ENCODE results near the gene TMEM9.

DNA sequence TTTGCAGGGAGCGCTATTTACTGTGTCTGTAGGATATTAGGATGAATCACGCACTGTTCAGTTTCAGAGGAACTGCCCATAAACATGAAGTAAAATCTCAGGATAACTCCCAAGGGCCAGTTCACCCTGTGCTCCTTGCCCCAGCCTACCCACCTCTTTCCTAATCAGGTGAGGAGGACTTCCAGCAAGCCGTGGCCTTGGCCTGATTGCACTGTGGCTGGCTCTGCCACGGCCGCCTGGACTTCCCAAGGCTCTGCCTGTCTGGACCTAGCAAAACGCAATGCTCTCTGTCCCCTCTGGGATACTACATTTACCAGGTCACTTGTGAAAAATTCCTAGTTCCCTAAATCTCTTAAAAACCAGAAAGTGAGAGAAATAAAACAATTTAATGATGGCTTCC lies 19.9 kb downstream of the TMEM9 start:
- TF ChIP-seq EP300 (IDR thresholded peaks at IDR 0.05): no peak
- TF ChIP-seq POLR2AphosphoS5 (IDR thresholded peaks at IDR 0.05): no peak
- TF ChIP-seq CTCF (IDR thresholded peaks at IDR 0.05): no peak
